ENCODE results near the gene ANTXRL.
"Not testable (repeated sequence)": the region's sequence is repeated elsewhere in the genome, so short reads cannot be mapped to it uniquely, and the experiment has no call there.

DNA sequence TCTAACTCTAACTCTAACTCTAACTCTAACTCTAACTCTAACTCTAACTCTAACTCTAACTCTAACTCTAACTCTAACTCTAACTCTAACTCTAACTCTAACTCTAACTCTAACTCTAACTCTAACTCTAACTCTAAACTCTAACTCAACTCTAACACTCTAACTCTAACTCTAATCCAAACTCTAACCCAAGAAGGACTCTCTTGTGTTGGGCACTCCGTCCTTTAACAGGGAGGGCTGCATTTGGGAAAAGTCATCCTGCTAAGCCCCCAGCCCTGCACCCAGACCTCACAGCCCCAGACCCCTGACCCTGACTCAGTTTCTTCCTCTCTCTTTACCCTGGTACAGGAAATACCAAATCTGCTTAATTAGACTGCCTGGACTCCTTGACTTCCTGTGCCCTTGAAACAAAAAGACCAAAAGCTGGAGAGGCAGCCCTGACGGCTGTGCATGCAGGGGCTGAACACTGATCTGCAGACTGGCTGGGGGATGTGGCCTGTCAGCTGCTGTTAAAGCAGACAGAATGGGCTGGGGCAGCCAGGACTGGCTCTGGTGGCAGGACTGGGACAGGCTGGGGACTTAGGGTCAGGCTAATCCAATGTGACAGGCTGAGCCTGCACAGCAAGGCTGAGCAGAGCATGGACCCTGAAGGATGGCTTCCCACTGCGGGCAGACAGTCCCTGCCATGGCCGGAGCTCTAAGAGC lies 14.8 kb upstream of the ANTXRL start:
- not testable (repeated sequence) for TF ChIP-seq POLR2A (IDR thresholded peaks at IDR 0.05; ENCODE audit: low read length); GATA1 (IDR thresholded peaks at IDR 0.05; ENCODE audit: low read depth, low read length)
